Effector memory CD8-positive, alpha-beta T cell (primary cell): ENCODE measurements around the gene AOAH.
"Not testable (repeated sequence)": the region's sequence is repeated elsewhere in the genome, so short reads cannot be mapped to it uniquely, and the experiment has no call there.

Experiments
- ATAC-seq: fragments of 150-1000 bp; cut with Tn5 transposase; replicated peaks from 2 replicates; pipeline ENCODE4 v1.10.0; 2021; ENCODE audit warnings: mild to moderate bottlenecking, moderate library complexity
- DNase-seq, 3 experiments: peaks; one replicate each; pipeline ENCODE4 v3.0.0; 2021
- H3K27ac Mint-ChIP-seq, 2 donors: one replicate each; pipeline ENCODE4 v1.8.0; 2022; ENCODE audit warnings: mild to moderate bottlenecking in 2 of 2, mixed read lengths in 2 of 2, moderate library complexity in 2 of 2
- H3K27me3 Mint-ChIP-seq, 2 donors: one replicate each; pipeline ENCODE4 v1.8.0; 2022; ENCODE audit warnings: mixed read lengths in 2 of 2
- H3K36me3 Mint-ChIP-seq: one replicate; pipeline ENCODE4 v1.8.0; 2022; ENCODE audit warnings: mild to moderate bottlenecking, moderate library complexity, mixed read lengths; ENCODE audit not compliant: insufficient read depth
- H3K4me1 Mint-ChIP-seq, 2 donors: one replicate each; pipeline ENCODE4 v1.8.0; 2022; ENCODE audit warnings: low read depth in 2 of 2, mixed read lengths in 2 of 2
- H3K4me3 Mint-ChIP-seq, 2 donors: one replicate each; pipeline ENCODE4 v1.8.0; 2022; ENCODE audit warnings: mild to moderate bottlenecking in 2 of 2, mixed read lengths in 2 of 2, moderate library complexity in 2 of 2
- H3K9me3 Mint-ChIP-seq, 2 donors: one replicate each; pipeline ENCODE4 v1.8.0; 2022; ENCODE audit warnings: mixed read lengths in 2 of 2

The AOAH gene

DNA sequence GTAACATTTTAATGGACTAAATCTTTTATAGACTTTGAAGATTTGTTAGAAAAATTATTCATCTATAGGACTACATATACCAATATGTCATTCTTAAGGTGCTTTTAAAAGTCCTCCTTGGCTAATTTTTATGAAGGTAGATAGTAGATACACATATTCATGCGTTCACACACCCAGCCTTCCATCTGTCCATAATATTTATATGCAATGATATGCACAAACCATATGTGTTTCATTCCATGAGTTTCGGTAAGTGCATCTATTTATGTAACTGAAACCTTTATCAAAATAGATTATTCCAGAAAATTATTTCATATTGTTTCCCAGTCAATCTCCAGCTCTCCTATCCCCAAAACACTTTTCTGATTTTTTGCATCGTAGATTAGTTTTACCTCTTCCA, 233.0 kb downstream of the AOAH start:
- ATAC-seq, result no peak
- Mint-ChIP-seq H3K9me3 (no peaks in the 10 kb centered on the region), H3K4me1 (peaks cover 0 to 4% of the 10 kb centered on the region in 2 donors), H3K27me3 (peaks cover 0 to 6% of the 10 kb centered on the region in 2 donors), H3K27ac (no peak overlapping the region), H3K4me3 (no peak overlapping the region), H3K36me3 (no peaks in the 10 kb centered on the region)
- DNase-seq, result no peak

- peaks cover 0 to 6% of the 10 kb centered on the region in 2 donors for H3K27me3 Mint-ChIP-seq
- no peak overlapping the region for H3K27ac Mint-ChIP-seq
- no peak overlapping the region for H3K4me3 Mint-ChIP-seq
- DNase-seq, result no peak
- ATAC-seq, result no peak
- no peaks in the 10 kb centered on the region for H3K36me3 Mint-ChIP-seq
- H3K4me1 Mint-ChIP-seq, result peaks cover 0 to 4% of the 10 kb centered on the region in 2 donors
- no peaks in the 10 kb centered on the region for H3K9me3 Mint-ChIP-seq
Measured at GRCh38 chr7:36490419-36490830, 233.9 kb downstream of the AOAH start.

GRCh38 chr7:36488672-36489071, 235.6 kb downstream of the AOAH start:
- not testable (repeated sequence) for ATAC-seq, H3K27ac Mint-ChIP-seq, H3K4me3 Mint-ChIP-seq, H3K36me3 Mint-ChIP-seq, H3K27me3 Mint-ChIP-seq, H3K4me1 Mint-ChIP-seq, H3K9me3 Mint-ChIP-seq, DNase-seq

DNA sequence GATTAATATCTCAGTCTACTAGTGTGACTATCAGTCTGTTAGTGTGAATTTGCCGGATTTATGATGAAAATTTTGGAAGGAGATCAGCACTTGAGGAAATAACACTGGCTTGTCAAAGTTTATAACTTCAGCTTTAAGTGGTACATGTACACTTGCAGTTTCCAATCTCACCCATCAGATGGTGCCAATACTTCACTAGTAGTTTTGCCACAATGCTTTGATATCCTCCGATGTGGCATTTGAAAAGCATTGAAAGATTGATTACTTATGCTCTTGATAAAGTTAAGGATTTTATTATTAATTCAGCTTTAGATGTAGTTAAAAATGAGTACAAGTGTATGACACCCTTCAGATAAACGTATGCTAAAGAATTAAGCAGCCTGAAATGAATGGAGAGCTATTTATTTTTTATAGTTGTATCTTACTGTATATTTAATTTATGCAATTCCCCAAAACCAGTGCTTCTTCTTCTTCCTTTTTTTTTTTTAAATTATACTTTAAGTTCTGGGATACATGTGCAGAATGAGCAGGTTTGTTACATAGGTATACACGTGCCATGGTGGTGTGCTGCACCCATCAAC, 236.4 kb downstream of the AOAH start:
- Mint-ChIP-seq H3K4me1 (peaks cover 0 to 4% of the 10 kb centered on the region in 2 donors), H3K4me3 (no peak overlapping the region), H3K9me3 (no peaks in the 10 kb centered on the region), H3K27me3 (no peaks in the 10 kb centered on the region), H3K36me3 (peaks cover 3% of the 10 kb centered on the region), H3K27ac (no peak overlapping the region)
- DNase-seq (peak; percentile 36 to 56 (median 44)), ATAC-seq (peak; percentile 75)

- DNase-seq (no peak), ATAC-seq (no peak)
- H3K36me3 Mint-ChIP-seq, result peaks cover 3% of the 10 kb centered on the region
- H3K27ac Mint-ChIP-seq, result no peak overlapping the region
- no peak overlapping the region for H3K4me3 Mint-ChIP-seq
- peaks cover 0 to 4% of the 10 kb centered on the region in 2 donors for H3K4me1 Mint-ChIP-seq
- no peaks in the 10 kb centered on the region for H3K9me3 Mint-ChIP-seq
- no peaks in the 10 kb centered on the region for H3K27me3 Mint-ChIP-seq
Measured at GRCh38 chr7:36486336-36486735, 238.0 kb downstream of the AOAH start.

DNA sequence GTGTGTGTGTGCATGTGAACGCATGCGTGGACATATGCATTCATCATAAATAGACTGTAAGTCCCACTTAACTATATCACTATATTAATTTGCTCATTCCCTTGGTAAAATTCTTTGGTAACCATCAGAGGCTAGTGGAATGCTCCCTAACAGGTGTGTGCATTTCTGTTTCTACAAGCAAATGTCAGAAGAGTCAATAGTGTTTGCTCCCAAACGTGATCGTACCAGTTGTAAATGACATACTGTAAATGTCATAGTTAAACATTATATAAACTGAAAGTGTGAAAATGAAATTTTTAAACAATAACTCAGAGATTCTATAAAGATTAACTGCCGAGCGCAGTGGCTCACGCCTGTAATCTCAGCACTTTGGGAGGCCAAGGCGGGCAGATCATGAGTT, 240.0 kb downstream of the AOAH start:
- no peak for ATAC-seq
- Mint-ChIP-seq H3K4me1 (peaks cover 0 to 4% of the 10 kb centered on the region in 2 donors), H3K9me3 (no peaks in the 10 kb centered on the region), H3K4me3 (no peak overlapping the region), H3K36me3 (peaks cover 3% of the 10 kb centered on the region), H3K27me3 (no peaks in the 10 kb centered on the region), H3K27ac (no peak overlapping the region)
- no peak for DNase-seq

GRCh38 chr7:36483853-36484252, 240.4 kb downstream of the AOAH start:
- not testable (repeated sequence) for H3K9me3 Mint-ChIP-seq, DNase-seq, H3K4me3 Mint-ChIP-seq, H3K27me3 Mint-ChIP-seq, H3K36me3 Mint-ChIP-seq, H3K27ac Mint-ChIP-seq, ATAC-seq, H3K4me1 Mint-ChIP-seq

- no peaks in the 10 kb centered on the region for H3K36me3 Mint-ChIP-seq
- no peaks in the 10 kb centered on the region for H3K9me3 Mint-ChIP-seq
- H3K4me3 Mint-ChIP-seq, result no peak overlapping the region
- ATAC-seq (no peak), DNase-seq (no peak)
- no peak overlapping the region for H3K27ac Mint-ChIP-seq
- H3K4me1 Mint-ChIP-seq, result peaks cover 6 to 8% of the 10 kb centered on the region in 2 donors
- no peaks in the 10 kb centered on the region for H3K27me3 Mint-ChIP-seq
Measured at GRCh38 chr7:36478745-36479144, 245.5 kb downstream of the AOAH start.

GRCh38 chr7:36475381-36475780, 248.9 kb downstream of the AOAH start:
- Mint-ChIP-seq H3K4me3 (no peak overlapping the region), H3K4me1 (peaks cover 6 to 11% of the 10 kb centered on the region in 2 donors), H3K27ac (no peak overlapping the region), H3K9me3 (no peaks in the 10 kb centered on the region), H3K27me3 (peaks cover 0 to under 1% of the 10 kb centered on the region in 2 donors), H3K36me3 (no peaks in the 10 kb centered on the region)
- ATAC-seq (no peak), DNase-seq (no peak)

DNA sequence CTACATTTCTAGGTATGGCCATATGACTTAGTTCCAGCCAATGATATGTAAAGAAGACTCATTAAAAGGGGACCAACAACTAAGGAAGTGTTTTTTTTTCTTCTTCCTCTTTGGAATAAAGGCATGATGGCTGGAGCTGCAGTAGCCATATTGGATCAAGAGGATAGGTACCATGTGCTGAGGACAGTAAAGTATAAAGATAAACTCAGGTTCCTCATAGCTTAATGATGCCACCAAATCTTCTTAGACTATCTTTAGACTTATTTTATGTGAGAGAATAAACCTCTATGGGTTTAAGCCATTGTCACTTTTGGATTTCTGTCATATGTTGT, 249.3 kb downstream of the AOAH start:
- Mint-ChIP-seq H3K27ac (no peak overlapping the region), H3K4me1 (peaks cover 6 to 11% of the 10 kb centered on the region in 2 donors), H3K4me3 (no peak overlapping the region), H3K9me3 (no peaks in the 10 kb centered on the region), H3K27me3 (peaks cover 0 to 4% of the 10 kb centered on the region in 2 donors), H3K36me3 (no peaks in the 10 kb centered on the region)
- no peak for ATAC-seq
- DNase-seq, result no peak

GRCh38 chr7:36474283-36475010, 249.8 kb downstream of the AOAH start:
- no peaks in the 10 kb centered on the region for H3K36me3 Mint-ChIP-seq
- H3K27ac Mint-ChIP-seq, result no peak overlapping the region
- ATAC-seq (no peak), DNase-seq (no peak)
- H3K9me3 Mint-ChIP-seq, result no peaks in the 10 kb centered on the region
- H3K4me3 Mint-ChIP-seq, result no peak overlapping the region
- peaks cover 0 to 9% of the 10 kb centered on the region in 2 donors for H3K27me3 Mint-ChIP-seq
- peaks cover 6 to 11% of the 10 kb centered on the region in 2 donors for H3K4me1 Mint-ChIP-seq

GRCh38 chr7:36473454-36474282, 250.6 kb downstream of the AOAH start:
- Mint-ChIP-seq H3K27ac (no peak overlapping the region), H3K36me3 (no peaks in the 10 kb centered on the region), H3K4me1 (peaks cover 6 to 11% of the 10 kb centered on the region in 2 donors), H3K27me3 (peaks cover 0 to 9% of the 10 kb centered on the region in 2 donors), H3K9me3 (no peaks in the 10 kb centered on the region), H3K4me3 (no peak overlapping the region)
- DNase-seq, result peak in 2 of 3 experiments; percentile 2 to 11
- ATAC-seq, result no peak

DNA sequence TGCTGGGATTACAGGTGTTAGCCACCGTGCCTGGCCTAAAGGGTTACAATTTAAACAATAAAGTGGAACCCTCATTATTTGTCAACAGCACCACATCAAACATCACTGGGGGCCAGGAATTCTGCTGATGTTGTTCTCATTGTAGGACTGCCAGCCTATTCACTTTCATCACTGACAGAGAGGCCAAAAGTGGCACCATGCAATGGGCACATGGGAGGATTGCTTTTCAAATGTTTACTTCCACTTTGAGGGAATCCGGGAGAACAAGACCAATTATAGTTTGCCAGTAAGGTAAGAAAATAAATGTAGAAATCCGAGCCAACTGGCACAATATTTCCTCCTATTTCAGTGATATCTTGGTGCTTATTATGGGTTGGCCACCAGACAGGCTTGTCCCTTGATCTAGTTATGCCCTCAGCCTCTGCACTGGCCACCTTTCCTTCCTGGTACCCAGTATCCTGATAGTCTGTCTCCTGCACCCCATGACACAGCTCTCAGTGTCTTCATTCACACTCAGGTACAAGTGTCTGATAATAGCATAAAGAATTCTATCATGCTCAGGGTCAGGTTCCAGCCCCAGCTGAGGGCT, 252.1 kb downstream of the AOAH start:
- H3K9me3 Mint-ChIP-seq, result no peaks in the 10 kb centered on the region
- H3K4me3 Mint-ChIP-seq, result no peak overlapping the region
- no peaks in the 10 kb centered on the region for H3K36me3 Mint-ChIP-seq
- H3K27me3 Mint-ChIP-seq, result peaks cover 0 to 18% of the 10 kb centered on the region in 2 donors
- DNase-seq (no peak), ATAC-seq (no peak)
- no peak overlapping the region for H3K27ac Mint-ChIP-seq
- H3K4me1 Mint-ChIP-seq, result peaks cover 6 to 11% of the 10 kb centered on the region in 2 donors
